ENCODE measurements around the gene NDUFAF4.

Gene NDUFAF4

GRCh38 chr6:96876886-96877545 lies 20.7 kb downstream of the NDUFAF4 start:
- no peak overlapping the region for H3K4me3 ChIP-seq (replicated peaks; ENCODE audit: insufficient read depth, low read length)
- no peak for TF ChIP-seq CTCF (IDR thresholded peaks at IDR 0.05; ENCODE audit: insufficient read depth, low read length)
- no peak for TF ChIP-seq REST (IDR thresholded peaks at IDR 0.05; ENCODE audit: insufficient replicate concordance, low read depth)
- TF ChIP-seq SPI1 (IDR thresholded peaks at IDR 0.05; ENCODE audit: borderline replicate concordance, low read depth), result no peak
- TF ChIP-seq POLR2AphosphoS5 (IDR thresholded peaks at IDR 0.05; ENCODE audit: low read depth), result no peak
- TF ChIP-seq GABPA (IDR thresholded peaks at IDR 0.05; ENCODE audit: low read depth), result no peak
- H3K27me3 ChIP-seq (ENCODE audit: insufficient read depth, poor library complexity, severe bottlenecking), result no peaks in the 10 kb centered on the region
- no peak overlapping the region for H3K27ac ChIP-seq (replicated peaks)
- no peak for DNase-seq (ENCODE audit: low read depth in 1 of 2, low spot score in 1 of 2)

GRCh38 chr6:96872976-96873375 lies 24.7 kb downstream of the NDUFAF4 start:
- no peak for TF ChIP-seq REST (IDR thresholded peaks at IDR 0.05; ENCODE audit: insufficient replicate concordance, low read depth)
- no peak for TF ChIP-seq POLR2AphosphoS5 (IDR thresholded peaks at IDR 0.05; ENCODE audit: low read depth)
- TF ChIP-seq SPI1 (IDR thresholded peaks at IDR 0.05; ENCODE audit: borderline replicate concordance, low read depth), result no peak
- no peak overlapping the region for H3K4me3 ChIP-seq (replicated peaks; ENCODE audit: insufficient read depth, low read length)
- H3K27ac ChIP-seq (replicated peaks), result no peak overlapping the region
- no peak for DNase-seq (ENCODE audit: low read depth in 1 of 2, low spot score in 1 of 2)
- H3K27me3 ChIP-seq (ENCODE audit: insufficient read depth, poor library complexity, severe bottlenecking), result no peaks in the 10 kb centered on the region

- TF ChIP-seq SPI1 (IDR thresholded peaks at IDR 0.05; ENCODE audit: borderline replicate concordance, low read depth) (no peak), REST (IDR thresholded peaks at IDR 0.05; ENCODE audit: insufficient replicate concordance, low read depth) (no peak), CTCF (IDR thresholded peaks at IDR 0.05; ENCODE audit: insufficient read depth, low read length) (no peak), POLR2AphosphoS5 (IDR thresholded peaks at IDR 0.05; ENCODE audit: low read depth) (no peak), GABPA (IDR thresholded peaks at IDR 0.05; ENCODE audit: low read depth) (no peak)
- no peak overlapping the region for H3K4me3 ChIP-seq (replicated peaks; ENCODE audit: insufficient read depth, low read length)
- no peak overlapping the region for H3K27ac ChIP-seq (replicated peaks)
- DNase-seq (ENCODE audit: low read depth in 1 of 2, low spot score in 1 of 2), result no peak
- no peaks in the 10 kb centered on the region for H3K27me3 ChIP-seq (ENCODE audit: insufficient read depth, poor library complexity, severe bottlenecking)
Measured at GRCh38 chr6:96865055-96865405, 32.7 kb downstream of the NDUFAF4 start.

Data from HL-60 (cell line).